Panc1 (cell line): Measurements from ENCODE around the gene SOX5.

Source experiments
- CTCF ChIP-seq: fragments of 450-650 bp; IDR thresholded peaks from 2 replicates; pipeline ENCODE4 v1.5.1; 2017; ENCODE audit warnings: mild to moderate bottlenecking
- POLR2AphosphoS5 ChIP-seq: IDR thresholded peaks from 2 replicates; pipeline ENCODE4 v1.6.1; 2012; ENCODE audit warnings: mild to moderate bottlenecking, low read depth, low read length, moderate library complexity
- SIN3A ChIP-seq: IDR thresholded peaks from 2 replicates; pipeline ENCODE4 v1.6.1; 2012; ENCODE audit warnings: low read depth, mild to moderate bottlenecking, low read length, moderate library complexity, borderline replicate concordance; ENCODE audit not compliant: insufficient read depth
- TCF7L2 ChIP-seq: IDR thresholded peaks from 2 replicates; pipeline ENCODE4 v1.6.1; 2011; ENCODE audit warnings: mild to moderate bottlenecking, low read depth, low read length, inconsistent platforms

GRCh38 chr12:23504043-23504442, 445.4 kb downstream of the SOX5 start:
- TF ChIP-seq CTCF, result no peak
- TF ChIP-seq POLR2AphosphoS5, result no peak
- TF ChIP-seq TCF7L2, result no peak
- no peak for TF ChIP-seq SIN3A
